HepG2 (cell line): ENCODE results near the gene AMER3. TPM values are rescaled to one million over a fixed set of nuclear protein-coding genes. Genes with fewer than 3 reads are reported as not detected.

ENCODE experiments used
- ATF1 ChIP-seq: IDR thresholded peaks from 2 replicates; pipeline ENCODE4 v1.6.1; 2016; ENCODE audit warnings: mild to moderate bottlenecking, control low read depth
- CBX1 ChIP-seq: IDR thresholded peaks from one replicate; pipeline ENCODE4 v1.6.1; 2016; ENCODE audit warnings: antibody characterized with exemption, low read depth
- ERF ChIP-seq: IDR thresholded peaks from 2 replicates; pipeline ENCODE4 v1.6.1; 2018; ENCODE audit warnings: missing biosample characterization, missing genetic modification reagents
- ETV5 ChIP-seq: IDR thresholded peaks from 2 replicates; pipeline ENCODE4 v1.6.1; 2018; ENCODE audit warnings: missing biosample characterization, missing genetic modification reagents, inconsistent platforms, borderline replicate concordance
- FOXM1 ChIP-seq: sonication (generic); formaldehyde crosslinking; IDR thresholded peaks from 2 replicates; pipeline ENCODE4 v1.5.0; 2020; ENCODE audit warnings: missing genetic modification reagents
- GTF2F1 ChIP-seq: fragments of 150-350 bp; IDR thresholded peaks from 2 replicates; pipeline ENCODE4 v1.6.1; 2014; ENCODE audit warnings: low read length
- HMGA1 ChIP-seq: sonication (generic); formaldehyde crosslinking; conservative IDR thresholded peaks from 2 replicates; pipeline ENCODE4 v1.4.0; 2020; ENCODE audit warnings: missing genetic modification reagents
- KLF16 ChIP-seq, 2 experiments: sonication (generic) in 1 of 2; formaldehyde crosslinking in 1 of 2; IDR thresholded peaks; 2 replicates each; pipeline versions ENCODE4 v1.6.1 to v1.8.0; 2016 to 2023; ENCODE audit warnings: missing genetic modification reagents in 2 of 2, missing compliant biosample characterization in 1 of 2
- LCORL ChIP-seq, 2 experiments: fragments of 450-650 bp in 1 of 2; sonication (generic) in 1 of 2; formaldehyde crosslinking in 1 of 2; IDR thresholded peaks; 2 replicates each; pipeline versions ENCODE4 v1.5.0 to v1.6.1; 2017 to 2020; ENCODE audit warnings: antibody characterized with exemption in 1 of 2, missing genetic modification reagents in 1 of 2
- MXD4 ChIP-seq: IDR thresholded peaks from 2 replicates; pipeline ENCODE4 v1.6.1; 2016; ENCODE audit warnings: mild to moderate bottlenecking, missing biosample characterization, missing genetic modification reagents
- SMARCE1 ChIP-seq: fragments of 450-650 bp; IDR thresholded peaks from 2 replicates; pipeline ENCODE4 v1.6.1; 2017; ENCODE audit warnings: borderline replicate concordance
- SRSF1 ChIP-seq: fragments of 200-400 bp; formaldehyde crosslinking; optimal IDR thresholded peaks from 2 replicates; pipeline ENCODE3; 2017; ENCODE audit warnings: mild to moderate bottlenecking, low read depth, low read length, moderate library complexity
- SRSF9 ChIP-seq: fragments of 200-400 bp; formaldehyde crosslinking; IDR thresholded peaks from 2 replicates; pipeline ENCODE4 v1.6.1; 2018; ENCODE audit warnings: borderline replicate concordance, mild to moderate bottlenecking, low read depth, low read length; ENCODE audit not compliant: insufficient read depth, poor library complexity, severe bottlenecking
- TARDBP ChIP-seq: sonication (generic); formaldehyde crosslinking; IDR thresholded peaks from 2 replicates; pipeline ENCODE4 v1.8.0; 2022; ENCODE audit warnings: mild to moderate bottlenecking, missing genetic modification reagents
- YEATS4 ChIP-seq: sonication (generic); formaldehyde crosslinking; IDR thresholded peaks from 2 replicates; pipeline ENCODE4 v1.4.0; 2020; ENCODE audit warnings: missing genetic modification reagents, borderline replicate concordance
- ZFYVE20 ChIP-seq: sonication (generic); formaldehyde crosslinking; IDR thresholded peaks from 2 replicates; pipeline ENCODE4 v1.8.0; 2023; ENCODE audit warnings: low read depth, mild to moderate bottlenecking, moderate library complexity, missing genetic modification reagents, borderline replicate concordance
- ZMYM2 ChIP-seq: sonication (generic); formaldehyde crosslinking; IDR thresholded peaks from 2 replicates; pipeline ENCODE4 v1.8.0; 2022; ENCODE audit warnings: mild to moderate bottlenecking, missing genetic modification reagents
- ZNF234 ChIP-seq: sonication (generic); formaldehyde crosslinking; conservative IDR thresholded peaks from 2 replicates; pipeline ENCODE4 v1.5.1; 2020; ENCODE audit warnings: mild to moderate bottlenecking, missing genetic modification reagents
- ZNF280B ChIP-seq: sonication (generic); formaldehyde crosslinking; IDR thresholded peaks from 2 replicates; pipeline ENCODE4 v1.5.0; 2020; ENCODE audit warnings: missing genetic modification reagents, mild to moderate bottlenecking, borderline replicate concordance
- ZNF337 ChIP-seq: sonication (generic); formaldehyde crosslinking; IDR thresholded peaks from 2 replicates; pipeline ENCODE4 v1.5.1; 2020; ENCODE audit warnings: missing genetic modification reagents, low read depth, mild to moderate bottlenecking, borderline replicate concordance
- ZNF670 ChIP-seq: sonication (generic); formaldehyde crosslinking; IDR thresholded peaks from 2 replicates; pipeline ENCODE4 v1.8.0; 2022; ENCODE audit warnings: mild to moderate bottlenecking, missing genetic modification reagents, borderline replicate concordance
- ZNF83 ChIP-seq: sonication (generic); formaldehyde crosslinking; IDR thresholded peaks from 2 replicates; pipeline ENCODE4 v1.4.0; 2020; ENCODE audit warnings: missing genetic modification reagents, mild to moderate bottlenecking, borderline replicate concordance
- ZNF878 ChIP-seq: sonication (generic); formaldehyde crosslinking; IDR thresholded peaks from 2 replicates; pipeline ENCODE4 v1.8.1; 2023; ENCODE audit warnings: mild to moderate bottlenecking, missing genetic modification reagents, moderate library complexity
- polyA plus RNA-seq, 8 experiments: library from polyadenylated mRNA; depleted of rRNA in 3 of 8; stranded (reverse) in 7 of 8; unstranded in 1 of 8; fragments of >200 nt; fragmentation: Illumina TruSeq in 4 of 8; extraction: Trizol in 4 of 8; gene quantifications; 2 replicates each; pipeline versions ENCODE4 v1.2.1 to v1.2.3, GENCODE V29; 2011 to 2016; ENCODE audit warnings: low read depth in 4 of 8, missing spikeins in 1 of 8, mixed read lengths in 1 of 8; ENCODE audit not compliant: insufficient read depth in 1 of 8
- total RNA-seq, 5 experiments: library from RNA; depleted of rRNA; stranded (reverse); fragments of >200 nt; fragmentation: Illumina TruSeq; extraction: Trizol; gene quantifications; 2 replicates each; pipeline ENCODE4 v1.2.3, GENCODE V29; 2016; ENCODE audit warnings: low read depth in 1 of 5
- TF ChIP-seq, protein P1 (sequence below): sonication (generic); formaldehyde crosslinking; IDR thresholded peaks from 2 replicates; pipeline ENCODE4 v1.5.0; 2020; ENCODE audit warnings: missing genetic modification reagents
- TF ChIP-seq, protein P2 (sequence below): IDR thresholded peaks from 2 replicates; pipeline ENCODE4 v1.6.1; 2016; ENCODE audit warnings: mild to moderate bottlenecking, missing biosample characterization, missing genetic modification reagents

AMER3 gene
- total and polyA plus RNA-seq, 2 of the 13 experiments (the other 11 are each of a cell fraction or from before 2014, with no cell fraction given): not detected

GRCh38 chr2:130797493-130798435 lies 42.4 kb downstream of the AMER3 start (continued):
- TF ChIP-seq ZNF280B (CRISPR knock-in tag) (peak; percentile 79), ZNF234 (CRISPR knock-in tag) (0 out of 2 replicates have a peak, but pooled peaks have one; percentile 92), ZMYM2 (CRISPR knock-in tag) (no peak; the same call in 1 of the 2 replicates), SRSF9 (no peak), MXD4 (peak; percentile 61; the same call in 1 of the 2 replicates), ZNF83 (CRISPR knock-in tag) (no peak), ERF (0 out of 2 replicates have a peak, but pooled peaks have one; percentile 37), SRSF1 (peak; percentile 74), ZNF878 (CRISPR knock-in tag) (no peak), CBX1 (peak; percentile 30), SMARCE1 (no peak), KLF16 (CRISPR knock-in tag; IDR thresholded peaks at IDR 0.05) (peak in 1 of 2 experiments; percentile 41; a peak in 1 of 4 replicates), ZNF337 (CRISPR knock-in tag) (peak; percentile 81; the same call in 1 of the 2 replicates), ZFYVE20 (CRISPR knock-in tag) (no peak), HMGA1 (no peak), FOXM1 (CRISPR knock-in tag) (no peak), LCORL (IDR thresholded peaks at IDR 0.05) (no peak), LCORL (CRISPR knock-in tag; IDR thresholded peaks at IDR 0.05) (peak; percentile 92), GTF2F1 (no peak), ATF1 (CRISPR knock-in tag) (no peak), YEATS4 (CRISPR knock-in tag) (peak; percentile 68), TARDBP (CRISPR knock-in tag) (no peak), ETV5 (no peak; the same call in none of the 2 replicates), ZNF670 (CRISPR knock-in tag) (peak; percentile 36; the same call in 1 of the 2 replicates)
- TF ChIP-seq, protein P1, sequence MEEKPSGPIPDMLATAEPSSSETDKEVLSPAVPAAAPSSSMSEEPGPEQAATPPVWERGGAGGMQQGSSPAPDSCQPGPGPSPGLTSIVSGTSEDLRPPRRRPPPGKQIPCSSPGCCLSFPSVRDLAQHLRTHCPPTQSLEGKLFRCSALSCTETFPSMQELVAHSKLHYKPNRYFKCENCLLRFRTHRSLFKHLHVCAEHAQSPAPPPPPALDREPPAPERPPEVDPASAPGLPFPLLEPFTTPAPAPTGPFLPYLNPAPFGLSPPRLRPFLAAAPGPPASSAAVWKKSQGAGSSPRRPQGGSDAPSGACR: peak; percentile 91
- TF ChIP-seq, protein P2, sequence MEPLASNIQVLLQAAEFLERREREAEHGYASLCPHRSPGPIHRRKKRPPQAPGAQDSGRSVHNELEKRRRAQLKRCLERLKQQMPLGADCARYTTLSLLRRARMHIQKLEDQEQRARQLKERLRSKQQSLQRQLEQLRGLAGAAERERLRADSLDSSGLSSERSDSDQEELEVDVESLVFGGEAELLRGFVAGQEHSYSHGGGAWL (CRISPR knock-in tag): no peak; the same call in 1 of the 2 replicates
